Subcutaneous adipose tissue (tissue), 4 donors: ENCODE data around the gene CORO2B. TPM values are rescaled to one million over a fixed set of nuclear protein-coding genes. Genes with fewer than 3 reads are reported as not detected.

Experiments used
- CTCF ChIP-seq: fragments of 450-650 bp; IDR thresholded peaks from one replicate; pipeline ENCODE4 v1.5.1; 2016; ENCODE audit warnings: low read depth, mild to moderate bottlenecking, control low read depth, antibody characterized with exemption, moderate library complexity
- total RNA-seq, 4 donors: library from RNA; depleted of rRNA; stranded (reverse); fragments of >200 nt; gene quantifications; one replicate each; pipeline ENCODE4 v1.1.0, GENCODE V29; 2016

CORO2B gene
- total RNA-seq, 4 donors from 2014 or later: 5.4 to 15.3 (median 9.7) TPM

- TF ChIP-seq CTCF: no peak
These were observed 36.5 kb downstream of the CORO2B start for GRCh38 chr15:68615301-68615700.

DNA sequence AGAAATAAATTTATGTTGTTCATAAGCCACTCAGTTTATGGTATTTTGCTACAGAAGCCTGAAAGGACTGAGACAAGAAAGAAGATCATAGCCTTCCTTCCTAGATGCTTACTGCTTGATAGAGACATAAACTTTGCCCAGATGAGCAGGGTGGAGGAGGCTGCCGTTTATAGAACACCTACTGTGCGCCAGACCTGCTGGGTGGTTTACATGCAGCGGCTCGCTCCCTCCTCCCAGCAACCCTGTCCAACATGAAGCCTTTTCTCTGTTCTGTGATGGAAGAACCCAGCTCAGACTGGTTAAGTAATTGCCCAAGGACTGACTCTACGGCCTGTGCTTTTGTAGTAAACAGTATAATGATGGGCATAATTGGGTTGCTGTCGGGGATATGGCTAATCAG, 37.0 kb downstream of the CORO2B start:
- TF ChIP-seq CTCF: no peak

GRCh38 chr15:68616397-68616796, 37.6 kb downstream of the CORO2B start:
- no peak for TF ChIP-seq CTCF

DNA sequence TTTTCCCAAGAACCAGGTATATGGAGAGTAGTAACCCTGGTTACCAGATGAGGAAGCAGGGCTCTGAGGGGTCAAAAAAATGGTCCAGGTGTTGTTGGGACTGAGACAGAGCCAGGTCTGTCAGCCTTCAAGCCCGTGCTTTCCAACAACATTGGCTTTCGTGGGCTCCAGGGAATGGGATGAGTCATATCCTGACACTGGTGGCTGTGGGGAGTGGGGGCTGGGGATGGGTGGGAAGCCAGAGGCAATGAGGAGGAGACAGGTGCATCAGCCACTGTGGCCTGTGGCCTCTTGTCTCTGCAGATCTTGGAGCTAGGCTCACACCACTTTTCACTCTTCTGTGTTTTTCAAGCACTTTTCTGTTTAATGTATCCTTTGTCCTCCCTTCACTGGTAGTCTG, 38.2 kb downstream of the CORO2B start:
- no peak for TF ChIP-seq CTCF

- TF ChIP-seq CTCF: no peak
These were observed 39.0 kb downstream of the CORO2B start for GRCh38 chr15:68617777-68618176.

- no peak for TF ChIP-seq CTCF
These were observed 39.6 kb downstream of the CORO2B start for GRCh38 chr15:68618394-68618793.

GRCh38 chr15:68618908-68619698, 40.3 kb downstream of the CORO2B start:
- TF ChIP-seq CTCF: no peak
